ENCODE measurements around the gene ASPSCR1.

The ASPSCR1 gene

GRCh38 chr17:81977211-81977808, at the start of gene ASPSCR1:
TSS of gene ASPSCR1 (plus strand) at chr17:81977629. CDS start at chr17:81977647, 18 bp downstream.
- DNase-seq = peak; percentile 95

GRCh38 chr17:81927653-81928543, 49.5 kb upstream of the ASPSCR1 start, which contains the start of gene MAFG:
TSS of gene MAFG (minus strand) at chr17:81927735. CDS start at chr17:81923185, 4,550 bp downstream.
- DNase-seq = peak; percentile 98

GRCh38 chr17:81928544-81929252, 48.7 kb upstream of the ASPSCR1 start:
- DNase-seq = no peak

GRCh38 chr17:81929253-81930141, 47.9 kb upstream of the ASPSCR1 start:
- no peak for DNase-seq

- DNase-seq = no peak
These were observed 47.0 kb upstream of the ASPSCR1 start for GRCh38 chr17:81930142-81931125.

GRCh38 chr17:81931189-81931556, 46.3 kb upstream of the ASPSCR1 start:
- DNase-seq = no peak

- DNase-seq = no peak
These were observed 45.7 kb upstream of the ASPSCR1 start for GRCh38 chr17:81931557-81932332.

GRCh38 chr17:81932333-81932983, 45.0 kb upstream of the ASPSCR1 start:
- DNase-seq = no peak

GRCh38 chr17:81933178-81933699, 44.2 kb upstream of the ASPSCR1 start:
- no peak for DNase-seq

GRCh38 chr17:81934098-81934757, 43.2 kb upstream of the ASPSCR1 start:
- DNase-seq = no peak

- DNase-seq = no peak
These were observed 42.4 kb upstream of the ASPSCR1 start for GRCh38 chr17:81934850-81935708.

GRCh38 chr17:81935709-81936084, 41.7 kb upstream of the ASPSCR1 start:
- no peak for DNase-seq

GRCh38 chr17:81939218-81939617, 38.2 kb upstream of the ASPSCR1 start:
- DNase-seq = no peak

GRCh38 chr17:81939881-81940385, 37.5 kb upstream of the ASPSCR1 start:
- DNase-seq = no peak

- DNase-seq = no peak
These were observed 36.6 kb upstream of the ASPSCR1 start for GRCh38 chr17:81940538-81941483.

- DNase-seq = no peak
These were observed 35.8 kb upstream of the ASPSCR1 start for GRCh38 chr17:81941484-81942166.
